ENCODE data around the gene POMT1. TPM values are rescaled to one million over a fixed set of nuclear protein-coding genes. Genes with fewer than 3 reads are reported as not detected.
A peak's percentile ranks its signal among the peaks of the same experiment; 100 is the strongest.
"Not testable (repeated sequence)": the region's sequence is repeated elsewhere in the genome, so short reads cannot be mapped to it uniquely, and the experiment has no call there.

POMT1 gene
- total RNA-seq, 1 experiment from 2014 or later: 22.9 TPM

- DNase-seq (ENCODE audit: low read depth): no peak
Observed at GRCh38 chr9:131524665-131525315, 22.1 kb downstream of the POMT1 start.

- no peak for DNase-seq (ENCODE audit: low read depth)
Observed at GRCh38 chr9:131525643-131526565, 23.2 kb downstream of the POMT1 start.

GRCh38 chr9:131528186-131528585 lies 25.5 kb downstream of the POMT1 start:
- no peak for DNase-seq (ENCODE audit: low read depth)

- no peak for DNase-seq (ENCODE audit: low read depth)
Observed at GRCh38 chr9:131528886-131529505, 26.3 kb downstream of the POMT1 start.

GRCh38 chr9:131529597-131530545 lies 27.2 kb downstream of the POMT1 start:
- DNase-seq (ENCODE audit: low read depth): no peak

GRCh38 chr9:131530546-131530919 lies 27.8 kb downstream of the POMT1 start:
- peak; percentile 56 for DNase-seq (ENCODE audit: low read depth)

GRCh38 chr9:131530920-131531832 lies 28.5 kb downstream of the POMT1 start, which contains the start of gene UCK1:
TSS of gene UCK1 (minus strand) at chr9:131531263. CDS start at chr9:131531174, 89 bp downstream.
- peak; percentile 93 for DNase-seq (ENCODE audit: low read depth)

GRCh38 chr9:131534721-131535237 lies 32.1 kb downstream of the POMT1 start:
- DNase-seq (ENCODE audit: low read depth): no peak

- DNase-seq (ENCODE audit: low read depth): no peak
Observed at GRCh38 chr9:131537946-131538345, 35.2 kb downstream of the POMT1 start.

- DNase-seq (ENCODE audit: low read depth): no peak
Observed at GRCh38 chr9:131539223-131539923, 36.7 kb downstream of the POMT1 start.

- DNase-seq (ENCODE audit: low read depth): no peak
Observed at GRCh38 chr9:131543141-131543540, 40.4 kb downstream of the POMT1 start.

- DNase-seq (ENCODE audit: low read depth): no peak
Observed at GRCh38 chr9:131545003-131545785, 42.5 kb downstream of the POMT1 start, which contains the start of gene PRRT1B. TSS of gene PRRT1B (plus strand) at chr9:131545523. CDS start at chr9:131545616, 93 bp downstream.

- DNase-seq (ENCODE audit: low read depth): no peak
Observed at GRCh38 chr9:131545786-131546335, 43.1 kb downstream of the POMT1 start.

- peak; percentile 55 for DNase-seq (ENCODE audit: low read depth)
Observed at GRCh38 chr9:131546336-131547084, 43.8 kb downstream of the POMT1 start.

- not testable (repeated sequence) for DNase-seq (ENCODE audit: low read depth)
Observed at GRCh38 chr9:131549186-131549585, 46.5 kb downstream of the POMT1 start.

- not testable (repeated sequence) for DNase-seq (ENCODE audit: low read depth)
Observed at GRCh38 chr9:131550465-131550864, 47.7 kb downstream of the POMT1 start.

GRCh38 chr9:131552030-131552429 lies 49.3 kb downstream of the POMT1 start:
- DNase-seq (ENCODE audit: low read depth): no peak
